Thymus (tissue), 11 donors: Measurements from ENCODE around the gene ZC3H14. TPM values are rescaled to one million over a fixed set of nuclear protein-coding genes. Genes with fewer than 3 reads are reported as not detected.

Experiments used
- DNase-seq, 9 donors: peaks; one replicate each; pipeline ENCODE4 v3.0.0-alpha.2; 2013; ENCODE audit warnings: low spot score in 9 of 9, low read depth in 6 of 9, missing footprints in 1 of 9
- H3K27ac ChIP-seq, 2 donors: one replicate each; pipeline ENCODE4 v1.5.1; 2013; ENCODE audit warnings: control low read depth in 1 of 2, low read depth in 1 of 2, low read length in 1 of 2, mild to moderate bottlenecking in 1 of 2, moderate library complexity in 1 of 2
- H3K27me3 ChIP-seq, 2 donors: one replicate each; pipeline ENCODE4 v1.5.1; 2013; ENCODE audit warnings: low read length in 1 of 2; ENCODE audit not compliant: control insufficient read depth in 2 of 2, insufficient read depth in 1 of 2
- H3K36me3 ChIP-seq, 2 donors: one replicate each; pipeline ENCODE4 v1.5.1; 2013; ENCODE audit warnings: low read length in 1 of 2, mild to moderate bottlenecking in 1 of 2, moderate library complexity in 1 of 2; ENCODE audit not compliant: control insufficient read depth in 2 of 2, insufficient read depth in 2 of 2
- H3K4me1 ChIP-seq, 2 donors: one replicate each; pipeline ENCODE4 v1.5.1; 2013; ENCODE audit warnings: low read length in 2 of 2; ENCODE audit not compliant: control insufficient read depth in 2 of 2, insufficient read depth in 2 of 2
- H3K4me3 ChIP-seq, 2 donors: one replicate each; pipeline ENCODE4 v1.5.1; 2013; ENCODE audit warnings: low read length in 2 of 2, control low read depth in 1 of 2, mild to moderate bottlenecking in 1 of 2
- H3K9me3 ChIP-seq, 2 donors: one replicate each; pipeline ENCODE4 v1.5.1; 2013; ENCODE audit warnings: low read length in 1 of 2, mild to moderate bottlenecking in 1 of 2; ENCODE audit not compliant: control insufficient read depth in 2 of 2, insufficient read depth in 1 of 2
- WGBS: extraction: QIAGEN DNeasy Blood & Tissue Kit; methylation state at CpG from one replicate; pipeline ENCODE4 v1.1.7; 2013; 5-methylcytosine and 5-hydroxymethylcytosine counted together
- polyA plus RNA-seq: library from polyadenylated mRNA; stranded (reverse); fragments of 200-250 nt; gene quantifications from one replicate; pipeline ENCODE4 v1.2.3, GENCODE V29; 2013
- total RNA-seq: library from RNA; stranded (reverse); fragments of 120-200 nt; gene quantifications from one replicate; pipeline ENCODE4 v1.2.4, GENCODE V29; 2013
- donor health status: healthy.

Gene ZC3H14
- total and polyA plus RNA-seq, 2 donors, result 26.1 to 43.0 TPM

- peaks cover 4 to 7% of the 10 kb centered on the region in 2 donors for H3K4me1 ChIP-seq
- 39% methylated on average over 5 of the region's 5 CpGs for WGBS
These were observed 356 bp upstream of the ZC3H14 start for GRCh38 chr14:88562532-88562830.

DNA sequence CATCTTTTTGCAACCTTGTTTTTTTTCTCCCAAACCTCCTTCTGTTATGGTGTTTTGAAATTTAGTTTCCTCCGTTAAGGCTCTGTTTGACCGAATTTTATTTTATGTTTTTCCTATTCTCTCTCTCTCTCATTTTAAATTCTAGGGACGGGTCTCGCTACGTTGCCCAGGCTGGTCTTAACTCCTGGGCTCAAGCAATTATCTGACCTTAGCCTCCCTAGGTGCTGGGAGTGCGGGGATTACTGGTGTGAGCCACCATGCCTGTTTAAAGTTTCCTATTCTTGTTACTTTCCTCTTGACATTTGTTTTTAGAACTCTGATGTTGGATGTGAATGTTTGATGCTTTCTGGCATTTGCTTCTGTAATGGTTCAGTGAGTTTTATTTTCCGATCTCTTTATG lies 1.0 kb downstream of the ZC3H14 start:
- Histone ChIP-seq H3K4me3 (peak overlapping the region; percentile 81 to 100), H3K36me3 (peaks cover 5 to 12% of the 10 kb centered on the region in 2 donors), H3K27me3 (peaks cover 8 to 21% of the 10 kb centered on the region in 2 donors), H3K4me1 (peaks cover 4 to 7% of the 10 kb centered on the region in 2 donors), H3K9me3 (no peaks in the 10 kb centered on the region), H3K27ac (no peak overlapping the region)
- 71% methylated on average over 7 of the region's 7 CpGs for WGBS
- no peak for DNase-seq

More at GRCh38 chr14:88562532-88562830, 356 bp upstream of the ZC3H14 start:
- H3K36me3 ChIP-seq, result no peaks in the 10 kb centered on the region
- H3K9me3 ChIP-seq, result no peaks in the 10 kb centered on the region
- H3K27ac ChIP-seq, result no peak overlapping the region
- H3K4me3 ChIP-seq, result peak overlapping the region; percentile 81 to 100
- peaks cover 8 to 24% of the 10 kb centered on the region in 2 donors for H3K27me3 ChIP-seq
- no peak for DNase-seq

- DNase-seq, result no peak
- Histone ChIP-seq H3K9me3 (no peaks in the 10 kb centered on the region), H3K27me3 (peaks cover 6 to 16% of the 10 kb centered on the region in 2 donors), H3K4me3 (no peak overlapping the region), H3K36me3 (peaks cover 5 to 23% of the 10 kb centered on the region in 2 donors), H3K4me1 (peaks cover 4 to 7% of the 10 kb centered on the region in 2 donors), H3K27ac (no peak overlapping the region)
- WGBS, result 97% methylated on average over 5 of the region's 5 CpGs
These were observed 2.6 kb downstream of the ZC3H14 start for GRCh38 chr14:88565427-88565826.

DNA sequence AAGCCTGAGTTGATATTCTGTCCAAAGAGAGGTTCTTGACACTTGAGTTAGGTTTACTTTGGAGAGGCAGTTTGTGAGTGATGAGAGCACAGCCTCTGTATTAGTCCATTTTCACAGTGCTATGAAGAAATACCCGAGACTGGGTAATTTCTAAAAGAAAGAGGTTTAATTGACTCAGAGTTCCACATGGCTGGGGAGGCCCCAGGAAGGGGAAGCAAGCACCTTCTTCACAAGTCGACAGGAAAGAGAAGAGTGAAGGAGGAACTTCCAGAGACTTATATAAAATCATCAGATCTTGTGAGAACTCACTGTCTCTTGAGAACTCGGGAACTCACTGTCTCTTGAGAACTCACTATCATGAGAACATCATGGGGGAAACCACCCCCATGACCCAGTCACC lies 5.4 kb downstream of the ZC3H14 start:
- H3K27ac ChIP-seq, result no peak overlapping the region
- H3K27me3 ChIP-seq, result no peaks in the 10 kb centered on the region
- no peak for DNase-seq
- H3K4me1 ChIP-seq, result peaks cover 2 to 4% of the 10 kb centered on the region in 2 donors
- no peak overlapping the region for H3K4me3 ChIP-seq
- no peaks in the 10 kb centered on the region for H3K9me3 ChIP-seq
- WGBS, result 92% methylated on average over 3 of the region's 3 CpGs
- H3K36me3 ChIP-seq, result peaks cover 14 to 40% of the 10 kb centered on the region in 2 donors

- no peaks in the 10 kb centered on the region for H3K4me1 ChIP-seq
- no peak overlapping the region for H3K27ac ChIP-seq
- no peak overlapping the region for H3K4me3 ChIP-seq
- no peak for DNase-seq
- peaks cover 27 to 69% of the 10 kb centered on the region in 2 donors for H3K36me3 ChIP-seq
- no peaks in the 10 kb centered on the region for H3K9me3 ChIP-seq
- WGBS, result 96% methylated on average over 4 of the region's 4 CpGs
- H3K27me3 ChIP-seq, result no peaks in the 10 kb centered on the region
These were observed 9.3 kb downstream of the ZC3H14 start for GRCh38 chr14:88572117-88572516.

- H3K4me1 ChIP-seq, result no peaks in the 10 kb centered on the region
- no peaks in the 10 kb centered on the region for H3K9me3 ChIP-seq
- 97% methylated on average over 5 of the region's 5 CpGs for WGBS
- H3K27me3 ChIP-seq, result no peaks in the 10 kb centered on the region
- no peak for DNase-seq
- no peak overlapping the region for H3K27ac ChIP-seq
- no peak overlapping the region for H3K4me3 ChIP-seq
- peaks cover 34 to 74% of the 10 kb centered on the region in 2 donors for H3K36me3 ChIP-seq
These were observed 13.4 kb downstream of the ZC3H14 start for GRCh38 chr14:88576222-88576621.

DNA sequence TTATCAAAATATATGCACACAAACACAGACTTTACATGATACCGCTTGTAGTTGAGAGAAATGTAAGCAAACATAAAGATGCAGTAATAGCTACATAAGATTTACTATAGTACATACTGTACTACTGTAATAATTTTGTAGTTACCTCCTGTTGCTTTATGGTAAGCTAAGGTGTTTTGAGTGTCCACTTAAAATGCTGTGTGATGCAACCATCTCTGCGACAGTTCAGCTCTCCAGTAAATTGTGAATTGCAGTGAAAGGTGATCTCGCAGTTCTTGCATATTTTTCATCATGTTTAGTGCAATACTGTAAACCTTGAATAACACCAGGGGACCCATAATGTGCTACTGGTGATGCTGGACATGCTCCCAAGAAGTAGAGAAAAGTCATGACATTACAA lies 21.6 kb downstream of the ZC3H14 start:
- H3K36me3 ChIP-seq, result peaks cover 8 to 27% of the 10 kb centered on the region in 2 donors
- H3K27me3 ChIP-seq, result no peaks in the 10 kb centered on the region
- H3K27ac ChIP-seq, result no peak overlapping the region
- 98% methylated on average over 3 of the region's 3 CpGs for WGBS
- H3K4me3 ChIP-seq, result no peak overlapping the region
- no peak for DNase-seq
- no peaks in the 10 kb centered on the region for H3K9me3 ChIP-seq
- no peaks in the 10 kb centered on the region for H3K4me1 ChIP-seq

DNA sequence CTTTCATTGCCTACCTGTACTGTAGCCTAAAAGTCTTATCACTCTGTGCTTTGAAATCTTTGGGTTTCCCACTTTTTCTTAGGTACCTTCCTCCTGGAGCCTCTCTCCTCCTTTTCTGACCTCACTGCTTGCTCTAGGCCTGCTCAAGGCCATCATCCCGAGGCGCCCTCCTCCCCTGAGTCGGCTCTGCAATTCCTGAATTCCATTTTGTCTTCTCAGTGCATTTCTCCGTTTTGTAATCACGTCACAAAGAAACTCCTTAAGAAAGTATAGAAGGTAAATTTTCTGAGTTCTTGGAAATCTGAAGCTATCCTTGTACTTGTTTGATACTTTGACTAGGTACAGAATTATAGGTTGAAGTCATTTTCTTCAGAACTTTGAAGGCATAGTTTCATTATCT lies 25.2 kb downstream of the ZC3H14 start:
- Histone ChIP-seq H3K27ac (no peak overlapping the region), H3K36me3 (peaks cover 10 to 18% of the 10 kb centered on the region in 2 donors), H3K4me1 (no peaks in the 10 kb centered on the region), H3K9me3 (no peaks in the 10 kb centered on the region), H3K27me3 (no peaks in the 10 kb centered on the region), H3K4me3 (no peak overlapping the region)
- WGBS, result 99% methylated on average over 5 of the region's 5 CpGs
- DNase-seq, result no peak

GRCh38 chr14:88590173-88590572 lies 27.3 kb downstream of the ZC3H14 start:
- H3K36me3 ChIP-seq, result peaks cover 7 to 21% of the 10 kb centered on the region in 2 donors
- H3K4me1 ChIP-seq, result no peaks in the 10 kb centered on the region
- no peaks in the 10 kb centered on the region for H3K9me3 ChIP-seq
- no peak overlapping the region for H3K4me3 ChIP-seq
- WGBS, result 98% methylated on average over 4 of the region's 4 CpGs
- H3K27me3 ChIP-seq, result no peaks in the 10 kb centered on the region
- no peak overlapping the region for H3K27ac ChIP-seq
- DNase-seq, result no peak

DNA sequence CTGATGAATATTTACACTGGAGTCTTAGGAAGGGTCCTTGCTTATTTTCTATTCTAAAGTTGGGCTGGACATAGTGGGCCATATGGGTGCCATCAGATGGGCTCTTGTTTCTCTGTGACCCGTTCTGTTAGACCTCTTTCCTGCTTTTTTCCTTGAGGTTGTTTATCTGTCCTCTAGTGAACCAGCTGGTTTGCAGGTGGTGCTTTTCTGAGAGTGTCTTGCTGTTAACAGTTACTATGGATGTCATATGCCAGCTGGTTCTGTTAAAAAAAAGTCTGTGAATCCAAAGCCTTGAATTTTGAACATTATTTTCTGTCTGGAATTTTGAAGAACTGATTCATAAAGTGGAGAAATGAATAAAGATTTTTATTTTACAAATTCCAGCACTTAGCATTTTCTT lies 29.2 kb downstream of the ZC3H14 start:
- no peak overlapping the region for H3K4me3 ChIP-seq
- no peak overlapping the region for H3K27ac ChIP-seq
- DNase-seq, result no peak
- peaks cover 10 to 21% of the 10 kb centered on the region in 2 donors for H3K36me3 ChIP-seq
- H3K27me3 ChIP-seq, result no peaks in the 10 kb centered on the region
- no peaks in the 10 kb centered on the region for H3K9me3 ChIP-seq
- H3K4me1 ChIP-seq, result no peaks in the 10 kb centered on the region
- WGBS, result 89% methylated on average over 1 of the region's 1 CpG
